ENCODE results near the gene RPTOR. TPM values are rescaled to one million over a fixed set of nuclear protein-coding genes. Genes with fewer than 3 reads are reported as not detected.

Gene RPTOR
- total and polyA plus RNA-seq, 10 of the 15 experiments (the other 5 are each of a cell fraction or from before 2014, with no cell fraction given): 0.18 to 32.1 (median 7.8) TPM

DNA sequence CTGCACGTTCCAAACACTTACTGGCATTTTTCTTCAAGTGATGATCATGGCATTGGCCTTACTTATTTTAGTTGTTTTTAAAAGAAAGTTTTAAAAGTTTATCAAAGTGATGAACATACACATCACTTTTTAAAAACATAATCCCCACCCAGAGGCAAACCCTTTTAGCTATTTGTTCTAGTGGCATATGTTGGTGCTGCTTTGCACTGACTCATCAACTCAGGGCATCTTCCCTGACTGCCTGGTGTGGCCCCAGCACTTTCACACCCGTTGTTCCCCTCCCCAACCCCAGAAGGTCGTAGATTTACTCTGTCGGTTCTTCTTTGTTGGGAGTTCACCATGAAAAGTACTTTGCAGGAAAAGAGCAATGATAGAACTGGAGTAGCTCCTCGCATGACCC is 161.3 kb downstream of the RPTOR start (continued):
- TF ChIP-seq EP300 (IDR thresholded peaks at IDR 0.05; ENCODE audit: borderline replicate concordance in 1 of 2, control insufficient read depth in 1 of 2, low read depth in 2 of 2, low read length in 2 of 2): no peak
- TF ChIP-seq POLR2A (IDR thresholded peaks at IDR 0.05; ENCODE audit: low read depth, low read length): no peak
- TF ChIP-seq, protein P1, sequence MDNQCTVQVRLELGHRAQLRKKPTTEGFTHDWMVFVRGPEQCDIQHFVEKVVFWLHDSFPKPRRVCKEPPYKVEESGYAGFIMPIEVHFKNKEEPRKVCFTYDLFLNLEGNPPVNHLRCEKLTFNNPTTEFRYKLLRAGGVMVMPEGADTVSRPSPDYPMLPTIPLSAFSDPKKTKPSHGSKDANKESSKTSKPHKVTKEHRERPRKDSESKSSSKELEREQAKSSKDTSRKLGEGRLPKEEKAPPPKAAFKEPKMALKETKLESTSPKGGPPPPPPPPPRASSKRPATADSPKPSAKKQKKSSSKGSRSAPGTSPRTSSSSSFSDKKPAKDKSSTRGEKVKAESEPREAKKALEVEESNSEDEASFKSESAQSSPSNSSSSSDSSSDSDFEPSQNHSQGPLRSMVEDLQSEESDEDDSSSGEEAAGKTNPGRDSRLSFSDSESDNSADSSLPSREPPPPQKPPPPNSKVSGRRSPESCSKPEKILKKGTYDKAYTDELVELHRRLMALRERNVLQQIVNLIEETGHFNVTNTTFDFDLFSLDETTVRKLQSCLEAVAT (IDR thresholded peaks at IDR 0.05): no peak
- TF ChIP-seq, protein P2, sequence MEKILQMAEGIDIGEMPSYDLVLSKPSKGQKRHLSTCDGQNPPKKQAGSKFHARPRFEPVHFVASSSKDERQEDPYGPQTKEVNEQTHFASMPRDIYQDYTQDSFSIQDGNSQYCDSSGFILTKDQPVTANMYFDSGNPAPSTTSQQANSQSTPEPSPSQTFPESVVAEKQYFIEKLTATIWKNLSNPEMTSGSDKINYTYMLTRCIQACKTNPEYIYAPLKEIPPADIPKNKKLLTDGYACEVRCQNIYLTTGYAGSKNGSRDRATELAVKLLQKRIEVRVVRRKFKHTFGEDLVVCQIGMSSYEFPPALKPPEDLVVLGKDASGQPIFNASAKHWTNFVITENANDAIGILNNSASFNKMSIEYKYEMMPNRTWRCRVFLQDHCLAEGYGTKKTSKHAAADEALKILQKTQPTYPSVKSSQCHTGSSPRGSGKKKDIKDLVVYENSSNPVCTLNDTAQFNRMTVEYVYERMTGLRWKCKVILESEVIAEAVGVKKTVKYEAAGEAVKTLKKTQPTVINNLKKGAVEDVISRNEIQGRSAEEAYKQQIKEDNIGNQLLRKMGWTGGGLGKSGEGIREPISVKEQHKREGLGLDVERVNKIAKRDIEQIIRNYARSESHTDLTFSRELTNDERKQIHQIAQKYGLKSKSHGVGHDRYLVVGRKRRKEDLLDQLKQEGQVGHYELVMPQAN (conservative IDR thresholded peaks at IDR 0.05): no peak
- no peak for TF ChIP-seq PML (IDR thresholded peaks at IDR 0.05; ENCODE audit: low read length)
- no peak for TF ChIP-seq FOXK2 (IDR thresholded peaks at IDR 0.05)
- TF ChIP-seq CREB1 (IDR thresholded peaks at IDR 0.05; ENCODE audit: low read depth): no peak

DNA sequence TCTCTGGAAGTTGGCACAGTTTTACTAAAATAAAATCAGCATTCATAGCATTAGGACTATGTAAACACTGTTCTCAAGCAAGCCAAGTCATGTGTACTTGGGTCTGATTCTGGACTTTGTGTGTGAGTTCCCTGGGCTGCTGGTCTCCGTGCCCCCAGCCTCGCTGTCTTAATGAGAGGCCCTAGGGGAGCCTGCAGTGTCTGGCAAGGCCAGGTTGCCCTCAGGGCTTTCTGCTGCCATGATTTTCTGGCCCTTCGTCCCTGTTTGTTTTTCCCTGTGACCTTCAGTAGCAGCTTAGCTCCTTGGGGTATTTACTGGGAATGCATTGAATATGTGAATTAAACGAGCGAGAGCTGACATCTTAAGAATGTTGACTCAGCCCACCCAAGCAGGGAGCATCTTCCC is 161.8 kb downstream of the RPTOR start:
- POLR2A ChIA-PET: interaction anchor here (0.6 kb wide), 1 partner anchor 252 kb away, joined by 4 read pairs; no protein-coding TSS in a partner anchor
- ATAC-seq (no peak), FAIRE-seq (no peak), DNase-seq (ENCODE audit: low read depth, low spot score) (no peak)
- H3K27me3 ChIP-seq (replicated peaks in 1 of 2; ENCODE audit: control insufficient read depth in 2 of 2, insufficient read depth in 2 of 2, low read length in 1 of 2): no peaks in the 10 kb centered on the region
- RAD21 ChIA-PET (ENCODE audit: unreplicated experiment): no interaction called here
- H2AFZ ChIP-seq (ENCODE audit: control insufficient read depth, low read depth, low read length): no peak overlapping the region
- WGBS (ENCODE audit: insufficient coverage, insufficient replicate concordance, low lambda C conversion rate, missing lambda C conversion rate): 84% methylated on average over 5 of the region's 5 CpGs
- intact Hi-C loops (cut with micrococcal nuclease; ENCODE audit: unreplicated experiment): no loop called here
- H3K27ac ChIP-seq (ENCODE audit: control insufficient read depth, insufficient read depth): no peak overlapping the region
- H3K9me3 ChIP-seq (replicated peaks; ENCODE audit: control insufficient read depth, insufficient read depth, low read length): no peaks in the 10 kb centered on the region
- H3K4me1 ChIP-seq (ENCODE audit: control insufficient read depth, insufficient read depth, low read length): peaks cover 18% of the 10 kb centered on the region
- BruUV-seq (replicated peaks): no TSS peak
- in situ Hi-C loops (cut with MboI): no loop called here
- SMC1A ChIA-PET (ENCODE audit: uncharacterized antibody, unreplicated experiment): no interaction called here
- no peak overlapping the region for H3K9ac ChIP-seq (ENCODE audit: control insufficient read depth, insufficient read depth, low read length)
- H4K20me1 ChIP-seq (ENCODE audit: control insufficient read depth, insufficient read depth): no peaks in the 10 kb centered on the region
- no peaks in the 10 kb centered on the region; the same call in 1 of the 2 replicates for H3K79me2 ChIP-seq (ENCODE audit: control insufficient read depth, insufficient read depth, low read length)
- CTCF ChIA-PET: interaction anchor here (0.6 to 0.7 kb wide), 2 partner anchors 10 to 89 kb away, joined by 3 read pairs; no protein-coding TSS in a partner anchor
- no peak overlapping the region for H3K4me2 ChIP-seq (ENCODE audit: control insufficient read depth, insufficient read depth)
- TF ChIP-seq SPI1 (IDR thresholded peaks at IDR 0.05; ENCODE audit: borderline replicate concordance, insufficient read depth, low read depth, low read length) (no peak), BHLHE40 (IDR thresholded peaks at IDR 0.05; ENCODE audit: borderline replicate concordance in 1 of 2, low read depth in 2 of 2, low read length in 1 of 2) (no peak), ZNF384 (IDR thresholded peaks at IDR 0.05; ENCODE audit: borderline replicate concordance, low read depth, low read length) (no peak)
- H3K36me3 ChIP-seq (ENCODE audit: control insufficient read depth in 2 of 2, insufficient read depth in 2 of 2, low read length in 1 of 2): peaks cover 0 to 3% of the 10 kb centered on the region in 2 experiments; a peak in 3 of 4 replicates
- H3K4me3 ChIP-seq: no peak overlapping the region
